NAMALWA (cell line): ENCODE results near the gene BCAP29.

ENCODE experiments used
- DNase-seq: peaks from one replicate; pipeline ENCODE4 v3.0.0-alpha.2; 2015; ENCODE audit warnings: low spot score

The BCAP29 gene

DNA sequence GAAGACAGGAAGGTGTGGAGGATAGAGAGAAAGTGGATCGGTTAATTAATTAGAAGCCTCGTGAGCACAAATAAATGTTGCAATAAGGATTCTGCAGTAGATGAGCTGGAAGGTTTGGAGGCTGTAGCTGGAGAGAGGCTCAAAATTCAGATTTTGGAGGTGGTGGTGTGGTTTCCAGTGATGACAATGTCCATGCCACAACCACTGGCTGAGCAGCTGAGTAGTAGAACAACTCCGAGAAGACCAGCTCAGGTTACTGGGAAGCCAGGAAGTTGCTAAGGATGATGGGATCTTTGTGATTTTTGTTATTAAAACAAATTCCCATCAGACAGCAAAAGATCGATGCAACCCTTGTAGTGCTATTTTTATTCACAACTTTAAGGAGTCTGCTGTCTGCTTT lies 88.2 kb downstream of the BCAP29 start:
- DNase-seq = no peak
